Measurements from ENCODE around the gene SULT2B1.
A peak's percentile ranks its signal among the peaks of the same experiment; 100 is the strongest.
"Not testable (repeated sequence)": the region's sequence is repeated elsewhere in the genome, so short reads cannot be mapped to it uniquely, and the experiment has no call there.

SULT2B1 gene

DNA sequence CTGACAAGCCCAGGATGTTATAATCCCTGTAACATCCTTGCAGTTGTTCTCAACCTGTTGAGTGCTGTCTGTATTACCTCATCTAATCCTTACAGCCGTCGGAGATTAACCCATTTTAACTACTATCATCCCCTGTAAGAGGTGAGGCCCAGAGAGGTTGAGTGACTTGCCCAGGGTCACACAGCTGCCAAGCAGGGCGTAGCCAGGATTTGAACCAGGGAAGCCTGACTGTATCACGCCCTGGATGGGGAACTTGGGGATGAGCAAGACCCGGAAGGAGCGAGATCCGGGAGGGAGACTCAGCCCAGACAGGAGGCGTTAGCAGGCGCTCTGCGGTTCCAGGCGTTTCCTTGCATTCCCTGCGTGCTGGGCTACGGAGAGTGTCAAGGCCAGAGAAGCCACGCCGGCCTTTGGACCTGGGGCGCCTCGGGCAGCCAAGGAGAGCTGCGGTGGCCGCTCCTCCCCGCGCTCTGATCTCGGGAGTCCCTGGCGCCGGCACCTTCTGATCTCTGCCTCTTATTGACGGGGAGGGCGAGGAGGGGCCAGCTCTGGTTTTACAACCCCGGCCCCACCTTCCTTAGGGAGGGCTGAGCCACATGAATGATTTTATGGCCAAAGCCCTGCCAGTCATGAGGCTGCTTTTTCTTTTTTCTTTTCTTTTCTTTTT, 6.2 kb downstream of the SULT2B1 start:
- DNase-seq (ENCODE audit: low spot score) = no peak

GRCh38 chr19:48560095-48560530, 8.1 kb downstream of the SULT2B1 start:
- no peak for DNase-seq (ENCODE audit: low spot score)

DNA sequence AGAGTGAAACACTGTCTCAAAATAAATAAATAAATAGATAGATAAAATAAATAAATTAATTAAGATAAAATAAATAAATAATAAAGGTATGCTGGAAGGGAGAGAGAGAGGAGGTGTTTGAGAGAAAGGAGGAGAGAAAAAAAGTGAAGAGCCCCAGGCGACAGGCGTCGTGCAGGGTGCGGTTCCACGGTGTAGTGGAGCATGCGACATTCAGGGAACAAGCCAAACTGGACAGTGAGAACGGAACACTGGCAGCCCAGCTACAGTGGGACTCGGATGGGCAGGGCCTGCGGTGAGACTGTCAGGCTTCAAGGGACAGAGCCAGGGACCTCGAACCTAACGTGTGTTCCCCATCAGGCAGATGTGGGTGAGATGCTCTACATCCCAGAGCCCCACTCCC, 9.4 kb downstream of the SULT2B1 start:
- DNase-seq (ENCODE audit: low spot score) = no peak

- DNase-seq (ENCODE audit: low spot score) = no peak
Measured at GRCh38 chr19:48565090-48565489, 13.1 kb downstream of the SULT2B1 start.

DNA sequence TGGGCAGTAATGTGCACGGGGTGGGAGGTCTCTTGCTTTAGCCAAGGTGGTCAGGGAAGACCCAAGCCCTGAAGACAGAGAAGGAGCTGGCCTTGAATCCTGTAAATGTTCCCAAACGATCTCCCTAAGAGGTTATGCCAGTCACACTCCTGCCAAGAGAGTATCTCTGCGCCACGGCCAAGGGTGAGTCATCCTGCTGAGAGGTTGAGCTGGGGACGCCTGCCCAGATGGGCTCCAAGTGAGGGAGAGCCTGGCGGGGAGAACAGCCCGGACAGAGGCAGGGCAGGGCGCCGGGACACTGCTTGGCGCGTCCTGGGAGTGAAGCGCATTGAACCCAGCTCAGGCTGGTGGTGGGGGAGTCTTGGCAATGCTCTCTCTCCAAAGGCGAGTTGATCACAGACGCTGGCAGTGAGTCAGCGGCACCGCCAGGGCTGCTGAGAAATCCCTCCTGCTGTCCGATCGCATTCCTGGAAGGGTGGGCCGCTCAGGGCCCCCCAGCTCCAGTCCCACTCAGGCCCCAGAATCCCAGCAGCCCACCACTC, 16.4 kb downstream of the SULT2B1 start:
- peak; percentile 29 for DNase-seq (ENCODE audit: low spot score)

DNA sequence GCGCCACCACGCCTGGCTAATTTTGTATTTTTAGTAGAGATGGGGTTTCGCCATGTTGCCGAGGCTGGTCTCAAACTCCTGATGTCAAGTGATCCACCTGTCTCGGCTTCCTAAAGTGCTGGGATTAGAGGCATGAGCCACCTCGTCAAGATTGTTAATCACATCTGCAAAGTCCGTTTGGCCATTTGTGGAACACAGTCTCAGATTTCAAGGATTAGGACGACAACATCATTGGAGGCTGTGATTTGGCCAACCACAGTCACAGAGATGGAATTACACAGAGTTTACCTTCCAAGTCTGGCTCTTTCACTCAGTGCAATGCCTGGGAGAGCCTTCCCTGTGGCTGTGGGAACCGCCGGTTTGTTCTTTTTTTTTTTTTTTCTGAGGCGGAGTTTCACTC, 17.8 kb downstream of the SULT2B1 start:
- DNase-seq (ENCODE audit: low spot score) = no peak

DNA sequence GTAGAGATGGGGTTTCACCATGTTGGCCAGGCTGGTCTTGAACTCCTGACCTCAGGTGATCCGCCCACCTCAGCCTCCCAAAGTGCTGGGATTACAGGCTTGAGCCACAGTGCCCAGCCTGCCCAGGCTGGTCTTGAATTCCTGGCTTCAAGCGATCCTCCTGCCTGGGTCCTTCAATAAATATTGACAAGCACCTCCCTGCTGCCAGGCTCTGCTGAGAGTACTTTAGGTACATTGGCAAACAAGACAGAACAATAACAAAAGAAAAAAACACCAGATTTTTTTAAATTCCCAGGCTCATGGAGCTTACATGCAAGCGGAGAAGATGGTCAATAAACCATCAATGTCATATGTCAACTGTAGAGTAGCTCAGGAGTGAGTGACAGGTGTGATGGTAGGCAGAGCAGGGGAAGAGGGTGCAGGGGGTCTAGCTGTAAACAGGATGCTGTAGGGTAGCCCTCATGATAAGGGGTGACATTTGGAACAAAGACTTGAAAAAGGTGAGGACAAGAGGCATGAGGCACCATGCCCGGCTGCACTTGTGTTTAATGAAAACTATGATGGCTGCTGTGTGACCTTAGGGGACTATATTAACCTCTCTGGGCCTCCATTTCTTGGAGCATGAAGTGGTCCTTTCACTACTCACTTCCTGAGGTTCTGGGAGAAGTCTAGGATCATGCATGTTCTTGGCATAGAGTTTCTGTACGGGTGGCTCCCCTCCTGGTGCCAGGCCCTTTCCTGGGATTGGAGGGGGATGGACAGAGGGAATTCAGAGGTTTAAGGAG, 19.6 kb downstream of the SULT2B1 start:
- DNase-seq (ENCODE audit: low spot score) = no peak

GRCh38 chr19:48573163-48573505, 21.2 kb downstream of the SULT2B1 start:
- no peak for DNase-seq (ENCODE audit: low spot score)

- no peak for DNase-seq (ENCODE audit: low spot score)
Measured at GRCh38 chr19:48575931-48576622, 24.1 kb downstream of the SULT2B1 start.

GRCh38 chr19:48577908-48578307, 25.9 kb downstream of the SULT2B1 start:
- not testable (repeated sequence) for DNase-seq (ENCODE audit: low spot score)

- no peak for DNase-seq (ENCODE audit: low spot score)
Measured at GRCh38 chr19:48578891-48579290, 26.9 kb downstream of the SULT2B1 start.

DNA sequence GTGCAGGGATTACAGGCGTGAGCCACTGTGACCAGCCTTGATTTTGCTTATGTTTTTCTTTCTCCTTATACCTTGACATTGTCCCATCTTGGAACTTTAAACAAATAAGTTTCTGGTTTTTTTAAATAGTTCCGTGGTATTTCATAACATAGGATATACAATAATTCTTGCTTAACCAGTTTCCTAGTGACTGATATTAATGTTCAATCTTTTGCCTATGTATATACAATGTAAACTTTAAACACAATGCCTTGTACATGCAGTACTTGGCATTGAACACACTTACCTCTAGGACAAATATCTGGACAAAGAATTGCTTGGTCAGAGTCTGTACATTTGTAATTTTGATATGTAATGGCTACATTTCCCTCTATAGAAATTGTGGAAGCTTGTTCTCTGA, 30.2 kb downstream of the SULT2B1 start:
- DNase-seq (ENCODE audit: low spot score) = no peak

- no peak for DNase-seq (ENCODE audit: low spot score)
Measured at GRCh38 chr19:48587387-48587786, 35.4 kb downstream of the SULT2B1 start.

GRCh38 chr19:48588670-48589401, 36.9 kb downstream of the SULT2B1 start:
- DNase-seq (ENCODE audit: low spot score) = peak; percentile 68

- no peak for DNase-seq (ENCODE audit: low spot score)
Measured at GRCh38 chr19:48591021-48591420, 39.0 kb downstream of the SULT2B1 start.

DNA sequence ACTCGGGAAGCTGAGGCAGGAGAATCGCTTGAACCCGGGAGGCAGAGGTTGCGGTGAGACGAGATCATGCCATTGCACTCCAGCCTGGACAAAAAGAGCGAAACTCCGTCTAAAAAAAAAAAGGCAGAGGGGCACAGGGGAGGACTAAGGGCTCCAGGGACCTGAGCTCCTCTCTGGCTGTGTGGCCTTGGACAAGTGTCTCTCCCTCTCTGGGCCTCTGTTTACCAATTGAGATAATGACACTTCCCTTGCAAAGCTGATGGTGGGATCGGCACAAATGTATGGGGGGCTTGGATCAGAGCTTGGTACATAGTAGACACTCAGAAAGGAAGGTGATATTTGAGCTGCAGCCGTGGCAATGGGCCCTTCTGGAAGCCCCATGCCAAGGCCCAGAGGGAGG, 43.2 kb downstream of the SULT2B1 start:
- DNase-seq (ENCODE audit: low spot score) = no peak

DNA sequence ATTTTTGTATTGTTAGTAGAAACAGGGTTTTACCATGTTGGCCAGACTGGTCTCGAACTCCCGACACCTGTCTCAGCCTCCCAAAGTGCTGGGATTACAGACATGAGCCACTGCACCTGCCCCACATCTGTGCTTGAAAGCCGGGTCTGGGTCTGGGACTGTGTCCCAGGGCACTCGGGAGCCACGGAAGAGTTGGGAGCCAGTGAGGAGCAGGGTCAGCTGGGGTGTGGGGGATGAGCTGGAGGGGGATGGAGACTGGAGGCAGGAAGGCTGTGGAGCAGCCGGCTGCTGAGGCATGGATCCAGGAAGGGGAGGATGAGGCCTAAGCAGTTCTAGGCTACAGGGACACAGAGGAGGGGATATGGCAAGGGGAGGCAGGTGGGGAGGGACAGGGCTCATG, 43.9 kb downstream of the SULT2B1 start:
- DNase-seq (ENCODE audit: low spot score) = no peak

DNA sequence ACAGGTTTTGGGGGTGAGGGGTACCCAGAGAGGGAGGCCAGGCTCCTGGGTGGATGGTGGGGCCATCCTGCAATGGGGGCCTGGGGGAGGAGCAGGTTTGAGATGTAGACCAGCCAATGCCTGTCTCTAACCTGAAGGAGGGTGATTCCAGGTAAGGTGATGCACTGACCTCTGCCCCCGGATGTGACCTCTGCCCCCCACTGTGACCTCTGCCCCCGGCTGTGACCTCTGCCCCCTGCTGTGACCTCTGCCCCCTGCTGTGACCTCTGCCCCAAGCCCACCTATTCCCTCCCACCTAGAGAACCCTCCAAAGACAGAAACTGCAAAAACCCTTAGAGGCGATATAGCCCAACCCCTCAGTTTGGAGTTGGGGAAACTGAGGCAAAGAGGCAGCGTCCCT, 44.3 kb downstream of the SULT2B1 start:
- no peak for DNase-seq (ENCODE audit: low spot score)

- no peak for DNase-seq (ENCODE audit: low spot score)
Measured at GRCh38 chr19:48596679-48597465, 44.9 kb downstream of the SULT2B1 start.

GRCh38 chr19:48598996-48599700, 47.2 kb downstream of the SULT2B1 start:
- no peak for DNase-seq (ENCODE audit: low spot score)

Data from globus pallidus (tissue), 1 donor.